ENCODE data around the gene RNF11.

GRCh38 chr1:51230501-51231078, 5.5 kb upstream of the RNF11 start:
- TF ChIP-seq ISL1 (CRISPR knock-in tag; IDR thresholded peaks at IDR 0.05) (no peak), OSR1 (CRISPR knock-in tag; IDR thresholded peaks at IDR 0.05) (no peak), TOX (CRISPR knock-in tag; IDR thresholded peaks at IDR 0.05; ENCODE audit: borderline replicate concordance) (no peak), CSRNP3 (CRISPR knock-in tag; IDR thresholded peaks at IDR 0.05) (no peak), PATZ1 (CRISPR knock-in tag; IDR thresholded peaks at IDR 0.05; ENCODE audit: borderline replicate concordance) (no peak), RARB (CRISPR knock-in tag; IDR thresholded peaks at IDR 0.05) (no peak), TCF4 (CRISPR knock-in tag; IDR thresholded peaks at IDR 0.05; ENCODE audit: borderline replicate concordance) (no peak), CSDC2 (CRISPR knock-in tag; IDR thresholded peaks at IDR 0.05) (no peak), ZC3H10 (CRISPR knock-in tag; IDR thresholded peaks at IDR 0.05) (no peak), ESRRG (CRISPR knock-in tag; IDR thresholded peaks at IDR 0.05) (no peak), ZFP3 (CRISPR knock-in tag; IDR thresholded peaks at IDR 0.05) (no peak), ZNF70 (CRISPR knock-in tag; IDR thresholded peaks at IDR 0.05) (no peak), CREB5 (CRISPR knock-in tag; IDR thresholded peaks at IDR 0.05; ENCODE audit: low read depth) (no peak)

Measured in SK-N-SH treated with all-trans-retinoic acid at 6 μM for 48 hours (cell line).